IgD-negative memory B cell (primary cell): ENCODE measurements around the gene VSIG10L2. TPM values are rescaled to one million over a fixed set of nuclear protein-coding genes. Genes with fewer than 3 reads are reported as not detected.
A peak's percentile ranks its signal among the peaks of the same experiment; 100 is the strongest.

Source experiments
- H3K27ac Mint-ChIP-seq, 3 donors: one replicate each; pipeline ENCODE4 v1.8.0; 2020 to 2022; ENCODE audit warnings: mild to moderate bottlenecking in 3 of 3, mixed read lengths in 3 of 3, moderate library complexity in 1 of 3
- H3K27me3 Mint-ChIP-seq: one replicate; pipeline ENCODE4 v1.8.0; 2021; ENCODE audit warnings: mixed read lengths
- H3K36me3 Mint-ChIP-seq: one replicate; pipeline ENCODE4 v1.8.0; 2020; ENCODE audit warnings: mild to moderate bottlenecking, mixed read lengths
- H3K4me1 Mint-ChIP-seq, 3 donors: one replicate each; pipeline ENCODE4 v1.8.0; 2020 to 2022; ENCODE audit warnings: mixed read lengths in 3 of 3, mild to moderate bottlenecking in 1 of 3
- H3K4me3 Mint-ChIP-seq, 4 donors: one replicate each; pipeline ENCODE4 v1.8.0; 2020 to 2022; ENCODE audit warnings: mild to moderate bottlenecking in 4 of 4, mixed read lengths in 4 of 4, moderate library complexity in 3 of 4
- H3K9me3 Mint-ChIP-seq, 3 donors: one replicate each; pipeline ENCODE4 v1.8.0; 2020 to 2021; ENCODE audit warnings: mixed read lengths in 3 of 3, mild to moderate bottlenecking in 1 of 3
- polyA plus RNA-seq: library from polyadenylated mRNA; unstranded; fragments of 300-500 nt; fragmentation: Illumina TruSeq; gene quantifications from one replicate; pipeline ENCODE4 v1.2.3, GENCODE V29; 2021

The VSIG10L2 gene
- polyA plus RNA-seq, 1 donor from 2014 or later: not detected

GRCh38 chr11:125923012-125923579 is 22.7 kb upstream of the VSIG10L2 start:
- Mint-ChIP-seq H3K4me3 (no peak overlapping the region), H3K27ac (no peak overlapping the region), H3K27me3 (peaks cover 3% of the 10 kb centered on the region), H3K36me3 (no peaks in the 10 kb centered on the region), H3K4me1 (peaks cover 0 to 3% (median 0%) of the 10 kb centered on the region in 3 donors), H3K9me3 (no peaks in the 10 kb centered on the region)

- Mint-ChIP-seq H3K27me3 (peaks cover 3% of the 10 kb centered on the region), H3K4me3 (no peak overlapping the region), H3K4me1 (peaks cover 0 to 3% (median 0%) of the 10 kb centered on the region in 3 donors), H3K9me3 (no peaks in the 10 kb centered on the region), H3K36me3 (no peaks in the 10 kb centered on the region), H3K27ac (no peak overlapping the region)
Observed at GRCh38 chr11:125923633-125924032, 22.2 kb upstream of the VSIG10L2 start.

GRCh38 chr11:125924384-125925007 is 21.3 kb upstream of the VSIG10L2 start:
- H3K27ac Mint-ChIP-seq: peak overlapping the region in 1 of 3 donors; percentile 66
- peaks cover 0 to 3% (median 0%) of the 10 kb centered on the region in 3 donors for H3K4me1 Mint-ChIP-seq
- no peaks in the 10 kb centered on the region for H3K9me3 Mint-ChIP-seq
- no peaks in the 10 kb centered on the region for H3K36me3 Mint-ChIP-seq
- H3K4me3 Mint-ChIP-seq: no peak overlapping the region
- H3K27me3 Mint-ChIP-seq: peaks cover 7% of the 10 kb centered on the region

GRCh38 chr11:125925247-125925740 is 20.6 kb upstream of the VSIG10L2 start:
- Mint-ChIP-seq H3K4me1 (peaks cover 0 to 3% (median 0%) of the 10 kb centered on the region in 3 donors), H3K9me3 (no peaks in the 10 kb centered on the region), H3K36me3 (no peaks in the 10 kb centered on the region), H3K4me3 (no peak overlapping the region), H3K27me3 (peaks cover 7% of the 10 kb centered on the region), H3K27ac (no peak overlapping the region)

- Mint-ChIP-seq H3K27me3 (peaks cover 7% of the 10 kb centered on the region), H3K27ac (no peak overlapping the region), H3K36me3 (no peaks in the 10 kb centered on the region), H3K9me3 (no peaks in the 10 kb centered on the region), H3K4me3 (no peak overlapping the region), H3K4me1 (peaks cover 0 to 3% (median 0%) of the 10 kb centered on the region in 3 donors)
Observed at GRCh38 chr11:125925804-125926203, 20.0 kb upstream of the VSIG10L2 start.

GRCh38 chr11:125926682-125927081 is 19.2 kb upstream of the VSIG10L2 start:
- no peak overlapping the region for H3K4me3 Mint-ChIP-seq
- no peak overlapping the region for H3K27ac Mint-ChIP-seq
- H3K27me3 Mint-ChIP-seq: peaks cover 7% of the 10 kb centered on the region
- peaks cover 0 to 3% (median 0%) of the 10 kb centered on the region in 3 donors for H3K4me1 Mint-ChIP-seq
- no peaks in the 10 kb centered on the region for H3K36me3 Mint-ChIP-seq
- no peaks in the 10 kb centered on the region for H3K9me3 Mint-ChIP-seq

GRCh38 chr11:125929445-125930075 is 16.3 kb upstream of the VSIG10L2 start:
- Mint-ChIP-seq H3K4me1 (no peaks in the 10 kb centered on the region), H3K27ac (no peak overlapping the region), H3K4me3 (no peak overlapping the region), H3K27me3 (peaks cover 13% of the 10 kb centered on the region), H3K36me3 (no peaks in the 10 kb centered on the region), H3K9me3 (no peaks in the 10 kb centered on the region)

GRCh38 chr11:125930076-125930450 is 15.8 kb upstream of the VSIG10L2 start:
- no peak overlapping the region for H3K27ac Mint-ChIP-seq
- H3K36me3 Mint-ChIP-seq: no peaks in the 10 kb centered on the region
- peaks cover 13% of the 10 kb centered on the region for H3K27me3 Mint-ChIP-seq
- peaks cover 0 to under 1% (median 0%) of the 10 kb centered on the region in 3 donors for H3K9me3 Mint-ChIP-seq
- H3K4me3 Mint-ChIP-seq: no peak overlapping the region
- no peaks in the 10 kb centered on the region for H3K4me1 Mint-ChIP-seq

- Mint-ChIP-seq H3K4me3 (no peak overlapping the region), H3K27me3 (peaks cover 12% of the 10 kb centered on the region), H3K27ac (no peak overlapping the region), H3K36me3 (no peaks in the 10 kb centered on the region), H3K4me1 (no peaks in the 10 kb centered on the region), H3K9me3 (peaks cover 0 to 2% (median 0%) of the 10 kb centered on the region in 3 donors)
Observed at GRCh38 chr11:125931116-125931515, 14.7 kb upstream of the VSIG10L2 start.

- Mint-ChIP-seq H3K4me1 (no peaks in the 10 kb centered on the region), H3K36me3 (peaks cover 1% of the 10 kb centered on the region), H3K9me3 (peaks cover 0 to 4% (median 0%) of the 10 kb centered on the region in 3 donors), H3K27me3 (peaks cover 10% of the 10 kb centered on the region), H3K4me3 (no peak overlapping the region), H3K27ac (no peak overlapping the region)
Observed at GRCh38 chr11:125931668-125932067, 14.2 kb upstream of the VSIG10L2 start.

- Mint-ChIP-seq H3K27ac (no peak overlapping the region), H3K4me3 (no peak overlapping the region), H3K4me1 (no peaks in the 10 kb centered on the region), H3K36me3 (peaks cover 1% of the 10 kb centered on the region), H3K9me3 (peaks cover 0 to 4% (median 0%) of the 10 kb centered on the region in 3 donors), H3K27me3 (peaks cover 10% of the 10 kb centered on the region)
Observed at GRCh38 chr11:125932301-125932700, 13.5 kb upstream of the VSIG10L2 start.

GRCh38 chr11:125933030-125933813 is 12.6 kb upstream of the VSIG10L2 start:
- H3K4me1 Mint-ChIP-seq: no peaks in the 10 kb centered on the region
- no peak overlapping the region for H3K4me3 Mint-ChIP-seq
- peaks cover 0 to 4% (median 0%) of the 10 kb centered on the region in 3 donors for H3K9me3 Mint-ChIP-seq
- H3K27ac Mint-ChIP-seq: no peak overlapping the region
- peaks cover 1% of the 10 kb centered on the region for H3K36me3 Mint-ChIP-seq
- peaks cover 10% of the 10 kb centered on the region for H3K27me3 Mint-ChIP-seq

GRCh38 chr11:125934473-125934872 is 11.4 kb upstream of the VSIG10L2 start:
- Mint-ChIP-seq H3K4me1 (no peaks in the 10 kb centered on the region), H3K27me3 (peaks cover 6% of the 10 kb centered on the region), H3K36me3 (peaks cover 1% of the 10 kb centered on the region), H3K9me3 (peaks cover 0 to 4% (median 0%) of the 10 kb centered on the region in 3 donors), H3K4me3 (no peak overlapping the region), H3K27ac (no peak overlapping the region)

- peaks cover 6% of the 10 kb centered on the region for H3K27me3 Mint-ChIP-seq
Observed at GRCh38 chr11:125935056-125935455, 10.8 kb upstream of the VSIG10L2 start.

More at GRCh38 chr11:125935056-125935455, 10.8 kb upstream of the VSIG10L2 start:
- Mint-ChIP-seq H3K4me3 (no peak overlapping the region), H3K36me3 (peaks cover 1% of the 10 kb centered on the region), H3K27ac (no peak overlapping the region), H3K9me3 (peaks cover 0 to 4% (median 0%) of the 10 kb centered on the region in 3 donors), H3K4me1 (no peaks in the 10 kb centered on the region)
